NCI-H2227 (cell line): ENCODE data around the gene CACNA1C.

Experiments used
- DNase-seq: peaks from one replicate; lab custom pipeline; 2025; ENCODE audit not compliant: unreplicated experiment; lab: John Stamatoyannopoulos, UW

CACNA1C gene

GRCh38 chr12:2335109-2335508 lies 282.3 kb downstream of the CACNA1C start:
- DNase-seq: no peak

- no peak for DNase-seq
These were observed 282.7 kb downstream of the CACNA1C start for GRCh38 chr12:2335513-2335912.

- DNase-seq: no peak
These were observed 283.1 kb downstream of the CACNA1C start for GRCh38 chr12:2335916-2336315.

- DNase-seq: no peak
These were observed 283.6 kb downstream of the CACNA1C start for GRCh38 chr12:2336409-2336829.

- no peak for DNase-seq
These were observed 284.5 kb downstream of the CACNA1C start for GRCh38 chr12:2337031-2338010.

- DNase-seq: no peak
These were observed 285.6 kb downstream of the CACNA1C start for GRCh38 chr12:2338381-2338780.

GRCh38 chr12:2338991-2339431 lies 286.2 kb downstream of the CACNA1C start:
- DNase-seq: no peak

GRCh38 chr12:2341051-2341751 lies 288.4 kb downstream of the CACNA1C start:
- DNase-seq: no peak

GRCh38 chr12:2341871-2342270 lies 289.1 kb downstream of the CACNA1C start:
- DNase-seq: no peak

- DNase-seq: no peak
These were observed 290.9 kb downstream of the CACNA1C start for GRCh38 chr12:2343681-2344080.

GRCh38 chr12:2344476-2344875 lies 291.7 kb downstream of the CACNA1C start:
- no peak for DNase-seq

GRCh38 chr12:2344885-2345284 lies 292.1 kb downstream of the CACNA1C start:
- no peak for DNase-seq

GRCh38 chr12:2345902-2346301 lies 293.1 kb downstream of the CACNA1C start:
- DNase-seq: no peak

- DNase-seq: no peak
These were observed 293.6 kb downstream of the CACNA1C start for GRCh38 chr12:2346416-2346815.

- DNase-seq: no peak
These were observed 294.5 kb downstream of the CACNA1C start for GRCh38 chr12:2347137-2347843.

- DNase-seq: no peak
These were observed 295.2 kb downstream of the CACNA1C start for GRCh38 chr12:2347844-2348481.

- DNase-seq: no peak
These were observed 295.7 kb downstream of the CACNA1C start for GRCh38 chr12:2348482-2348852.

GRCh38 chr12:2351161-2351560 lies 298.4 kb downstream of the CACNA1C start:
- DNase-seq: no peak

- no peak for DNase-seq
These were observed 299.4 kb downstream of the CACNA1C start for GRCh38 chr12:2352203-2352602.

GRCh38 chr12:2353281-2353680 lies 300.5 kb downstream of the CACNA1C start:
- DNase-seq: no peak

GRCh38 chr12:2353691-2354090 lies 300.9 kb downstream of the CACNA1C start:
- no peak for DNase-seq
